K562 (cell line): Measurements from ENCODE around the gene HAUS2. TPM values are rescaled to one million over a fixed set of nuclear protein-coding genes. Genes with fewer than 3 reads are reported as not detected.

Source experiments
- ARID2 ChIP-seq: fragments of 450-650 bp; IDR thresholded peaks from 2 replicates; pipeline ENCODE4 v1.6.1; 2017; ENCODE audit warnings: antibody characterized with exemption, mild to moderate bottlenecking
- CBX3 ChIP-seq, 2 experiments: IDR thresholded peaks; 1 replicate in 1 of 2; 2 replicates in 1 of 2; pipeline ENCODE4 v1.6.1; 2012; ENCODE audit warnings: inconsistent platforms in 2 of 2, low read length in 2 of 2, borderline replicate concordance in 1 of 2, control low read depth in 1 of 2
- EZH2 ChIP-seq: IDR thresholded peaks from 2 replicates; pipeline ENCODE4 v1.6.1; 2012; ENCODE audit warnings: low read depth, mild to moderate bottlenecking, inconsistent platforms, low read length, borderline replicate concordance
- FOXO4 ChIP-seq: fragments of 450-650 bp; formaldehyde crosslinking; IDR thresholded peaks from 2 replicates; pipeline ENCODE4 v1.4.0; 2020; ENCODE audit warnings: mild to moderate bottlenecking, moderate library complexity
- GATAD2A ChIP-seq: fragments of 450-650 bp; IDR thresholded peaks from 2 replicates; pipeline ENCODE4 v1.6.1; 2017
- GTF2E2 ChIP-seq: fragments of 200-800 bp; sonication (Bioruptor generic); IDR thresholded peaks from 2 replicates; pipeline ENCODE4 v1.6.1; 2016; ENCODE audit warnings: missing genetic modification characterization, missing compliant biosample characterization
- HIVEP1 ChIP-seq: fragments of 250-450 bp; sonication (Bioruptor Pico); IDR thresholded peaks from 2 replicates; pipeline ENCODE4 v1.4.0; 2020; ENCODE audit warnings: mild to moderate bottlenecking
- HMBOX1 ChIP-seq: sonication (generic); IDR thresholded peaks from 2 replicates; pipeline ENCODE4 v1.6.1; 2016
- KAT2B ChIP-seq: IDR thresholded peaks from one replicate; pipeline ENCODE4 v1.6.1; 2012; ENCODE audit warnings: low read depth, mild to moderate bottlenecking, control low read depth, inconsistent platforms, low read length, moderate library complexity
- KAT8 ChIP-seq: fragments of 450-650 bp; IDR thresholded peaks from 2 replicates; pipeline ENCODE4 v1.6.1; 2016; ENCODE audit warnings: low read depth, mild to moderate bottlenecking
- MTF1 ChIP-seq: fragments of 250-450 bp; sonication (Bioruptor Pico); IDR thresholded peaks from 2 replicates; pipeline ENCODE4 v1.9.0; 2021; ENCODE audit warnings: moderate library complexity, mild to moderate bottlenecking, inconsistent platforms, borderline replicate concordance
- TFAP4 ChIP-seq: sonication (generic); formaldehyde crosslinking; IDR thresholded peaks from 2 replicates; pipeline ENCODE4 v1.8.0; 2022; ENCODE audit warnings: missing genetic modification reagents, mild to moderate bottlenecking, moderate library complexity, borderline replicate concordance
- TGIF2 ChIP-seq: sonication (generic); formaldehyde crosslinking; IDR thresholded peaks from 2 replicates; pipeline ENCODE4 v1.8.1; 2022; ENCODE audit warnings: mild to moderate bottlenecking, missing genetic modification reagents, moderate library complexity
- VEZF1 ChIP-seq: fragments of 200-800 bp; sonication (Bioruptor generic); IDR thresholded peaks from 2 replicates; pipeline ENCODE4 v1.6.1; 2017; ENCODE audit warnings: missing genetic modification characterization, missing compliant biosample characterization
- YBX1 ChIP-seq: fragments of 450-650 bp; IDR thresholded peaks from 2 replicates; pipeline ENCODE4 v1.7.1; 2016; ENCODE audit warnings: mild to moderate bottlenecking
- ZBTB2 ChIP-seq: fragments of 450-650 bp; IDR thresholded peaks from 2 replicates; pipeline ENCODE4 v1.6.1; 2016; ENCODE audit warnings: antibody characterized with exemption
- ZBTB5 ChIP-seq: fragments of 450-650 bp; IDR thresholded peaks from 2 replicates; pipeline ENCODE4 v1.6.1; 2017; ENCODE audit warnings: antibody characterized with exemption
- ZNF23 ChIP-seq: fragments of 250-450 bp; sonication (Bioruptor Pico); IDR thresholded peaks from 2 replicates; pipeline ENCODE4 v1.4.0; 2020; ENCODE audit warnings: mild to moderate bottlenecking
- ZNF512 ChIP-seq: IDR thresholded peaks from 2 replicates; pipeline ENCODE4 v1.6.1; 2016; ENCODE audit warnings: missing genetic modification characterization, missing compliant biosample characterization
- ZSCAN32 ChIP-seq: fragments of 450-650 bp; formaldehyde crosslinking; IDR thresholded peaks from 2 replicates; pipeline ENCODE4 v1.4.0; 2020; ENCODE audit warnings: mild to moderate bottlenecking, moderate library complexity
- polyA plus RNA-seq, 8 experiments: library from polyadenylated mRNA; depleted of rRNA in 4 of 8; stranded (reverse) in 5 of 8; unstranded in 3 of 8; fragments of >200 nt; fragmentation: Nextera tagmentation in 2 of 8; fragmentation: Illumina TruSeq in 1 of 8; extraction: Ambion mirVana in 2 of 8; extraction: Trizol in 1 of 8; gene quantifications; 2 replicates each; pipeline versions ENCODE4 v1.2.1 to v1.2.3, GENCODE V29; 2011 to 2014; ENCODE audit warnings: inconsistent platforms in 1 of 8, missing spikeins in 1 of 8
- total RNA-seq, 7 experiments: library from RNA; depleted of rRNA in 6 of 7; stranded (reverse); fragments of >200 nt in 6 of 7; fragmentation: Illumina TruSeq in 2 of 7; extraction: Trizol in 2 of 7; gene quantifications; 2 replicates each; pipeline versions ENCODE4 v1.2.1 to v1.2.3, GENCODE V29; 2011 to 2021; ENCODE audit warnings: low replicate concordance in 1 of 7

The HAUS2 gene
- total and polyA plus RNA-seq, 9 of the 15 experiments (the other 6 are each of a cell fraction or from before 2014, with no cell fraction given): 30.6 to 64.9 (median 54.1) TPM

GRCh38 chr15:42581272-42581730 is 32.7 kb downstream of the HAUS2 start (continued):
- TF ChIP-seq ZBTB2 (no peak), MTF1 (CRISPR knock-in tag) (no peak), GATAD2A (peak; percentile 20; the same call in 1 of the 2 replicates), GTF2E2 (tag) (no peak), TFAP4 (CRISPR knock-in tag) (peak; percentile 48; the same call in 1 of the 2 replicates), VEZF1 (CRISPR knock-in tag) (no peak), HIVEP1 (CRISPR knock-in tag) (no peak), KAT2B (no peak), YBX1 (no peak), KAT8 (no peak), EZH2 (no peak), FOXO4 (CRISPR knock-in tag) (no peak), HMBOX1 (no peak), ZNF23 (CRISPR knock-in tag) (no peak), ARID2 (no peak), CBX3 (IDR thresholded peaks at IDR 0.05; ENCODE audit: borderline replicate concordance in 1 of 2, low read length in 2 of 2) (no peak), ZNF512 (tag) (no peak), ZBTB5 (no peak), TGIF2 (no peak), ZSCAN32 (CRISPR knock-in tag) (no peak)
